Ectodermal cell (in vitro differentiated cells): ENCODE measurements around the gene IFT81.

ENCODE experiments used
- H3K27ac ChIP-seq: 2 replicates; pipeline ENCODE4 v1.7.0; 2013; ENCODE audit warnings: mild to moderate bottlenecking, low read depth, low read length; ENCODE audit not compliant: insufficient read depth, poor library complexity, severe bottlenecking
- H3K27me3 ChIP-seq: 2 replicates; pipeline ENCODE4 v1.7.0; 2013; ENCODE audit warnings: mild to moderate bottlenecking, low read length; ENCODE audit not compliant: insufficient read depth, control insufficient read depth, poor library complexity, severe bottlenecking
- H3K36me3 ChIP-seq: one replicate; pipeline ENCODE4 v1.7.0; 2013; ENCODE audit warnings: low read length; ENCODE audit not compliant: control insufficient read depth, insufficient read depth
- H3K4me1 ChIP-seq: one replicate; pipeline ENCODE4 v1.7.0; 2013; ENCODE audit warnings: low read length; ENCODE audit not compliant: control insufficient read depth, insufficient read depth
- H3K4me3 ChIP-seq: 2 replicates; pipeline ENCODE4 v1.7.0; 2013; ENCODE audit warnings: low read depth, low read length, control low read depth; ENCODE audit not compliant: insufficient read depth
- H3K9me3 ChIP-seq: 2 replicates; pipeline ENCODE4 v1.7.0; 2013; ENCODE audit warnings: mild to moderate bottlenecking, low read length, moderate library complexity; ENCODE audit not compliant: control insufficient read depth
- WGBS, 2 experiments: methylation state at CpG; one replicate each; pipeline ENCODE4 v1.1.7; 2013; ENCODE audit warnings: missing lambda C conversion rate in 2 of 2; 5-methylcytosine and 5-hydroxymethylcytosine counted together

The IFT81 gene

GRCh38 chr12:110157539-110157938 lies 33.4 kb downstream of the IFT81 start:
- Histone ChIP-seq H3K27me3 (no peaks in the 10 kb centered on the region), H3K9me3 (no peaks in the 10 kb centered on the region), H3K4me3 (no peak overlapping the region), H3K36me3 (peaks cover 33% of the 10 kb centered on the region), H3K27ac (no peak overlapping the region), H3K4me1 (no peaks in the 10 kb centered on the region)

- H3K36me3 ChIP-seq: peaks cover 29% of the 10 kb centered on the region
- no peaks in the 10 kb centered on the region for H3K27me3 ChIP-seq
- no peaks in the 10 kb centered on the region for H3K4me1 ChIP-seq
- H3K27ac ChIP-seq: no peak overlapping the region
- 89 to 91% methylated on average over 1 to 4 of the region's 4 CpGs for WGBS, 2 experiments
- H3K4me3 ChIP-seq: no peak overlapping the region
- H3K9me3 ChIP-seq: no peaks in the 10 kb centered on the region
These were observed 35.6 kb downstream of the IFT81 start for GRCh38 chr12:110159671-110160245.

- Histone ChIP-seq H3K4me3 (no peak overlapping the region), H3K36me3 (peaks cover 10% of the 10 kb centered on the region), H3K9me3 (no peaks in the 10 kb centered on the region), H3K27me3 (no peaks in the 10 kb centered on the region), H3K4me1 (no peaks in the 10 kb centered on the region), H3K27ac (no peak overlapping the region)
- 90 to 91% methylated on average over 4 of the region's 4 CpGs for WGBS, 2 experiments
These were observed 41.5 kb downstream of the IFT81 start for GRCh38 chr12:110165540-110166159.

GRCh38 chr12:110168732-110169455 lies 44.7 kb downstream of the IFT81 start:
- Histone ChIP-seq H3K9me3 (no peaks in the 10 kb centered on the region), H3K36me3 (peaks cover 9% of the 10 kb centered on the region), H3K27ac (no peak overlapping the region), H3K27me3 (no peaks in the 10 kb centered on the region), H3K4me3 (no peak overlapping the region), H3K4me1 (no peaks in the 10 kb centered on the region)
- WGBS, 2 experiments: 93 to 96% methylated on average over 3 of the region's 3 CpGs

- no peaks in the 10 kb centered on the region for H3K27me3 ChIP-seq
- H3K4me1 ChIP-seq: no peaks in the 10 kb centered on the region
- no peak overlapping the region for H3K4me3 ChIP-seq
- peaks cover 9% of the 10 kb centered on the region for H3K36me3 ChIP-seq
- H3K27ac ChIP-seq: no peak overlapping the region
- no peaks in the 10 kb centered on the region for H3K9me3 ChIP-seq
These were observed 46.5 kb downstream of the IFT81 start for GRCh38 chr12:110170535-110171185.

- 93 to 96% methylated on average over 2 to 3 of the region's 3 CpGs for WGBS, 2 experiments
- Histone ChIP-seq H3K4me3 (no peak overlapping the region), H3K9me3 (no peaks in the 10 kb centered on the region), H3K27me3 (no peaks in the 10 kb centered on the region), H3K36me3 (peaks cover 9% of the 10 kb centered on the region), H3K4me1 (no peaks in the 10 kb centered on the region), H3K27ac (no peak overlapping the region)
These were observed 47.0 kb downstream of the IFT81 start for GRCh38 chr12:110171186-110171538.

- no peaks in the 10 kb centered on the region for H3K4me1 ChIP-seq
- H3K4me3 ChIP-seq: no peak overlapping the region
- H3K9me3 ChIP-seq: no peaks in the 10 kb centered on the region
- 93 to 95% methylated on average over 4 of the region's 4 CpGs for WGBS, 2 experiments
- H3K27me3 ChIP-seq: no peaks in the 10 kb centered on the region
- no peak overlapping the region for H3K27ac ChIP-seq
- peaks cover 9% of the 10 kb centered on the region for H3K36me3 ChIP-seq
These were observed 47.5 kb downstream of the IFT81 start for GRCh38 chr12:110171636-110172035.

GRCh38 chr12:110174373-110174996 lies 50.3 kb downstream of the IFT81 start:
- whole genome bisulfite sequencing, 2 experiments: 94 to 96% methylated on average over 5 to 6 of the region's 6 CpGs
- Histone ChIP-seq H3K4me1 (no peaks in the 10 kb centered on the region), H3K4me3 (no peak overlapping the region)

GRCh38 chr12:110175201-110175600 lies 51.0 kb downstream of the IFT81 start:
- Histone ChIP-seq H3K9me3 (no peaks in the 10 kb centered on the region), H3K27me3 (no peaks in the 10 kb centered on the region), H3K36me3 (peaks cover 3% of the 10 kb centered on the region), H3K27ac (no peak overlapping the region), H3K4me1 (no peaks in the 10 kb centered on the region), H3K4me3 (no peak overlapping the region)
- 92 to 97% methylated on average over 2 to 4 of the region's 4 CpGs for WGBS, 2 experiments

More at GRCh38 chr12:110174373-110174996, 50.3 kb downstream of the IFT81 start:
- H3K27me3 ChIP-seq: no peaks in the 10 kb centered on the region
- H3K36me3 ChIP-seq: peaks cover 3% of the 10 kb centered on the region
- H3K9me3 ChIP-seq: no peaks in the 10 kb centered on the region
- no peak overlapping the region for H3K27ac ChIP-seq

- peaks cover 4% of the 10 kb centered on the region for H3K36me3 ChIP-seq
- H3K27me3 ChIP-seq: no peaks in the 10 kb centered on the region
- no peak overlapping the region for H3K4me3 ChIP-seq
- H3K4me1 ChIP-seq: no peaks in the 10 kb centered on the region
- no peak overlapping the region for H3K27ac ChIP-seq
- H3K9me3 ChIP-seq: no peaks in the 10 kb centered on the region
- no CpG with 5 or more reads among the region's 1 CpG for WGBS, 2 experiments
These were observed 52.6 kb downstream of the IFT81 start for GRCh38 chr12:110176745-110177144.
